HUDEP-2 (cell line): ENCODE measurements around the gene XAGE3.
"Not testable (repeated sequence)": the region's sequence is repeated elsewhere in the genome, so short reads cannot be mapped to it uniquely, and the experiment has no call there.

Experiments
- DNase-seq, 76 experiments: peaks; one replicate each; lab custom pipeline; 2025; ENCODE audit not compliant: unreplicated experiment in 76 of 76; lab: John Stamatoyannopoulos, UW

The XAGE3 gene

GRCh38 chrX:52852110-52852860 is 15.6 kb downstream of the XAGE3 start:
- DNase-seq: no peak

GRCh38 chrX:52843619-52844018 is 24.3 kb downstream of the XAGE3 start:
- DNase-seq: not testable (repeated sequence)

- no peak for DNase-seq
These were observed 28.7 kb downstream of the XAGE3 start for GRCh38 chrX:52839137-52839536.

GRCh38 chrX:52830551-52830950 is 37.3 kb downstream of the XAGE3 start:
- no peak for DNase-seq

- no peak for DNase-seq
These were observed 43.3 kb downstream of the XAGE3 start for GRCh38 chrX:52824608-52825007.

GRCh38 chrX:52821079-52821760 is 46.7 kb downstream of the XAGE3 start:
- DNase-seq: no peak

- no peak for DNase-seq
These were observed 48.1 kb downstream of the XAGE3 start for GRCh38 chrX:52819788-52820187.
